H1 (cell line): Measurements from ENCODE around the gene THTPA. TPM values are rescaled to one million over a fixed set of nuclear protein-coding genes. Genes with fewer than 3 reads are reported as not detected.

Experiments used
- CTCF ChIA-PET: fragments of 300-600 bp; sonication (Branson Sonifier 250); formaldehyde crosslinking; loops from one replicate; lab custom pipeline; 2021; ENCODE audit not compliant: partially characterized antibody; lab: Charles Lee
- POLR2A ChIA-PET: fragments of 300-600 bp; sonication (Branson Sonifier 250); formaldehyde crosslinking; loops from one replicate; lab custom pipeline; 2021; ENCODE audit warnings: inconsistent platforms; ENCODE audit not compliant: partially characterized antibody; lab: Charles Lee
- DNase-seq, 2 experiments: peaks; one replicate each; pipeline versions ENCODE4 v3.0.0 to v3.0.0-alpha.2; 2010 to 2022; ENCODE audit warnings: low spot score in 2 of 2, low read depth in 1 of 2, mixed read lengths in 1 of 2
- FAIRE-seq: peaks from 2 replicates; lab custom pipeline; 2011; peaks lifted over from hg19 to GRCh38; lab: Jason Lieb, UNC
- H2AFZ ChIP-seq: 2 replicates; pipeline ENCODE4 v1.8.1; 2012; ENCODE audit warnings: low read length, inconsistent platforms
- H2AK5ac ChIP-seq: 2 replicates; pipeline ENCODE4 v1.6.1; 2013; ENCODE audit warnings: low read depth, low read length
- H2BK120ac ChIP-seq: replicated peaks from 2 replicates; pipeline ENCODE3; 2013; ENCODE audit warnings: low read depth, low read length, inconsistent platforms
- H2BK12ac ChIP-seq: 2 replicates; pipeline ENCODE4 v1.6.1; 2013; ENCODE audit warnings: low read depth, low read length
- H2BK15ac ChIP-seq: 2 replicates; pipeline ENCODE4 v1.6.1; 2013; ENCODE audit warnings: low read length
- H2BK20ac ChIP-seq: 2 replicates; pipeline ENCODE4 v1.6.1; 2013; ENCODE audit warnings: low read length
- H2BK5ac ChIP-seq: 2 replicates; pipeline ENCODE4 v1.6.1; 2013; ENCODE audit warnings: low read depth, low read length
- H3K14ac ChIP-seq: 2 replicates; pipeline ENCODE4 v1.6.1; 2013; ENCODE audit warnings: inconsistent platforms; ENCODE audit not compliant: insufficient read length
- H3K18ac ChIP-seq: 2 replicates; pipeline ENCODE4 v1.6.1; 2013; ENCODE audit warnings: low read length; ENCODE audit errors: extremely low read depth
- H3K23ac ChIP-seq: 2 replicates; pipeline ENCODE4 v1.6.1; 2013; ENCODE audit warnings: inconsistent platforms; ENCODE audit not compliant: insufficient read length
- H3K23me2 ChIP-seq: 2 replicates; pipeline ENCODE4 v1.6.1; 2013; ENCODE audit warnings: low read depth, low read length
- H3K27ac ChIP-seq: 2 replicates; pipeline ENCODE4 v1.6.1; 2011; ENCODE audit warnings: low read depth, low read length, inconsistent platforms
- H3K27me3 ChIP-seq, 4 experiments: replicated peaks in 1 of 4; 1 replicate in 1 of 4; 2 replicates in 3 of 4; pipeline versions ENCODE4 v1.6.1 to v1.8.1; 2011 to 2013; ENCODE audit warnings: low read length in 3 of 4, mild to moderate bottlenecking in 3 of 4, inconsistent platforms in 2 of 4, mixed read lengths in 2 of 4, moderate library complexity in 1 of 4; ENCODE audit not compliant: control insufficient read depth in 3 of 4, insufficient read depth in 3 of 4; ENCODE audit errors: extremely low read depth in 1 of 4
- H3K36me3 ChIP-seq, 4 experiments: 2 replicates each; pipeline versions ENCODE4 v1.6.1 to v1.8.1; 2011 to 2013; ENCODE audit warnings: mild to moderate bottlenecking in 4 of 4, low read length in 3 of 4, moderate library complexity in 2 of 4, control low read depth in 1 of 4, inconsistent platforms in 1 of 4; ENCODE audit not compliant: insufficient read depth in 4 of 4, control insufficient read depth in 2 of 4
- H3K4ac ChIP-seq: replicated peaks from 2 replicates; pipeline ENCODE3; 2013; ENCODE audit warnings: low read length, low read depth, mixed read lengths, inconsistent platforms; ENCODE audit not compliant: insufficient read length
- H3K4me1 ChIP-seq, 4 experiments: replicated peaks in 1 of 4; 1 replicate in 1 of 4; 2 replicates in 3 of 4; pipeline versions ENCODE4 v1.6.1 to v1.8.1; 2011 to 2013; ENCODE audit warnings: low read length in 3 of 4, inconsistent platforms in 2 of 4, mixed read lengths in 1 of 4; ENCODE audit not compliant: insufficient read depth in 4 of 4, control insufficient read depth in 3 of 4
- H3K4me2 ChIP-seq, 2 experiments: 2 replicates each; pipeline versions ENCODE4 v1.6.1 to v1.8.1; 2011 to 2013; ENCODE audit warnings: low read depth in 2 of 2, low read length in 2 of 2, control low read depth in 1 of 2, inconsistent platforms in 1 of 2, mild to moderate bottlenecking in 1 of 2; ENCODE audit not compliant: insufficient read depth in 1 of 2
- H3K4me3 ChIP-seq, 4 experiments: fragments of 200-600, 300-600 bp in 1 of 4; sonication (generic), shearing (Covaris generic), sonication (Bioruptor Twin) in 1 of 4; 2 replicates each; pipeline versions ENCODE4 v1.5.1 to v1.8.1; 2011 to 2016; ENCODE audit warnings: low read length in 4 of 4, low read depth in 3 of 4, control low read depth in 2 of 4, inconsistent platforms in 2 of 4, mild to moderate bottlenecking in 2 of 4, mixed read lengths in 1 of 4, moderate library complexity in 1 of 4; ENCODE audit not compliant: insufficient read depth in 2 of 4; ENCODE audit errors: extremely low read depth in 1 of 4
- H3K56ac ChIP-seq: replicated peaks from 2 replicates; pipeline ENCODE3; 2013; ENCODE audit warnings: low read depth, mild to moderate bottlenecking, mixed read lengths, low read length, inconsistent platforms; ENCODE audit not compliant: insufficient read length
- H3K79me1 ChIP-seq: 2 replicates; pipeline ENCODE4 v1.6.1; 2013; ENCODE audit warnings: low read depth, low read length, control low read depth
- H3K79me2 ChIP-seq, 2 experiments: 2 replicates each; pipeline versions ENCODE4 v1.6.1 to v1.8.1; 2012 to 2013; ENCODE audit warnings: low read length in 2 of 2, mild to moderate bottlenecking in 2 of 2, inconsistent platforms in 1 of 2; ENCODE audit not compliant: insufficient read depth in 2 of 2, control insufficient read depth in 1 of 2
- H3K9ac ChIP-seq, 4 experiments: replicated peaks in 1 of 4; 1 replicate in 1 of 4; 2 replicates in 3 of 4; pipeline versions ENCODE4 v1.6.1 to v1.8.1; 2011 to 2013; ENCODE audit warnings: low read depth in 3 of 4, low read length in 3 of 4, control low read depth in 2 of 4, mild to moderate bottlenecking in 2 of 4, moderate library complexity in 2 of 4, inconsistent platforms in 1 of 4; ENCODE audit errors: extremely low read depth in 1 of 4
- H3K9me3 ChIP-seq, 2 experiments: 2 replicates each; pipeline versions ENCODE4 v1.6.1 to v1.8.1; 2012 to 2013; ENCODE audit warnings: mild to moderate bottlenecking in 2 of 2, moderate library complexity in 2 of 2, control low read depth in 1 of 2, inconsistent platforms in 1 of 2, low read depth in 1 of 2, low read length in 1 of 2, mixed read lengths in 1 of 2; ENCODE audit not compliant: insufficient read depth in 2 of 2
- H4K20me1 ChIP-seq, 2 experiments: replicated peaks in 1 of 2; 2 replicates each; pipeline versions ENCODE3 to v1.8.1; 2011 to 2013; ENCODE audit warnings: inconsistent platforms in 2 of 2, low read length in 2 of 2, mild to moderate bottlenecking in 1 of 2; ENCODE audit not compliant: insufficient read depth in 2 of 2, control insufficient read depth in 1 of 2
- H4K5ac ChIP-seq: 2 replicates; pipeline ENCODE4 v1.6.1; 2013; ENCODE audit warnings: low read length, low read depth, mixed read lengths, inconsistent platforms; ENCODE audit not compliant: insufficient read length
- H4K8ac ChIP-seq: 2 replicates; pipeline ENCODE4 v1.8.0; 2013; ENCODE audit warnings: mild to moderate bottlenecking, moderate library complexity, low read length, inconsistent platforms; ENCODE audit not compliant: insufficient read depth; ENCODE audit errors: extremely low read depth
- H4K91ac ChIP-seq: replicated peaks from 2 replicates; pipeline ENCODE3; 2013; ENCODE audit warnings: low read length, mixed read lengths, inconsistent platforms; ENCODE audit not compliant: insufficient read length
- CEBPB ChIP-seq: IDR thresholded peaks from 2 replicates; pipeline ENCODE4 v1.6.1; 2012; ENCODE audit warnings: low read depth, low read length
- HDAC6 ChIP-seq: IDR thresholded peaks from one replicate; pipeline ENCODE4 v1.7.1; 2012; ENCODE audit warnings: low read depth, mild to moderate bottlenecking, inconsistent platforms, low read length, moderate library complexity
- KDM1A ChIP-seq: fragments of 200-600, 300-600 bp; sonication (generic); IDR thresholded peaks from 2 replicates; pipeline ENCODE4 v1.7.1; 2016; ENCODE audit warnings: mild to moderate bottlenecking, low read length, borderline replicate concordance
- NRF1 ChIP-seq: IDR thresholded peaks from 2 replicates; pipeline ENCODE4 v1.6.1; 2011; ENCODE audit warnings: mild to moderate bottlenecking, low read depth, low read length, improper control_type of control experiment
- PHF8 ChIP-seq: fragments of 200-600 bp; sonication (generic); conservative IDR thresholded peaks from 2 replicates; pipeline ENCODE4 v1.7.1; 2012; ENCODE audit warnings: low read depth, mild to moderate bottlenecking, inconsistent platforms, low read length, moderate library complexity
- SP1 ChIP-seq: IDR thresholded peaks from 2 replicates; pipeline ENCODE4 v1.6.1; 2011; ENCODE audit warnings: low read depth, low read length
- WGBS, 2 experiments: shearing (Covaris generic) in 1 of 2; methylation state at CpG; one replicate each; pipeline versions ENCODE4 v1.1.6 to v1.1.7; 2013 to 2015; ENCODE audit warnings: low lambda C conversion rate in 2 of 2, mixed read lengths in 2 of 2, inconsistent platforms in 1 of 2, low coverage in 1 of 2, missing lambda C conversion rate in 1 of 2; ENCODE audit not compliant: insufficient replicate concordance in 2 of 2, insufficient coverage in 1 of 2, insufficient read length in 1 of 2; ENCODE audit errors: extremely low coverage in 1 of 2, missing lambda C conversion rate in 1 of 2; 5-methylcytosine and 5-hydroxymethylcytosine counted together
- polyA plus RNA-seq, 7 experiments: library from polyadenylated mRNA; depleted of rRNA in 3 of 7; stranded (reverse) in 5 of 7; unstranded in 2 of 7; fragments of >200 nt in 5 of 7; fragments of 200-250 nt in 2 of 7; gene quantifications; 1 replicate in 5 of 7; 2 replicates in 1 of 7; 4 replicates in 1 of 7; pipeline versions ENCODE4 v1.2.1 to v1.2.3, GENCODE V29; 2011 to 2013; ENCODE audit warnings: missing spikeins in 2 of 7, mixed read lengths in 2 of 7
- total RNA-seq: library from RNA; stranded (reverse); fragmentation: NEBNext Ultra II Directional; extraction: Animal tissue kit (Norgen Biotek cat#: 25700); gene quantifications from 2 replicates; pipeline ENCODE4 v1.2.1, GENCODE V29; 2021
- TF ChIP-seq, protein P1 (sequence below): IDR thresholded peaks from 2 replicates; pipeline ENCODE4 v1.6.1; 2012; ENCODE audit warnings: inconsistent platforms
- TF ChIP-seq, protein P2 (sequence below): IDR thresholded peaks from 2 replicates; pipeline ENCODE4 v1.6.1; 2012; ENCODE audit warnings: low read length, inconsistent platforms
- TF ChIP-seq, protein P3 (sequence below): IDR thresholded peaks from 2 replicates; pipeline ENCODE4 v1.6.1; 2011; ENCODE audit warnings: low read length, improper control_type of control experiment

The THTPA gene
- total and polyA plus RNA-seq, 2 of the 8 experiments (the other 6 are each of a cell fraction or from before 2014, with no cell fraction given), result 16.6 to 19.0 TPM

DNA sequence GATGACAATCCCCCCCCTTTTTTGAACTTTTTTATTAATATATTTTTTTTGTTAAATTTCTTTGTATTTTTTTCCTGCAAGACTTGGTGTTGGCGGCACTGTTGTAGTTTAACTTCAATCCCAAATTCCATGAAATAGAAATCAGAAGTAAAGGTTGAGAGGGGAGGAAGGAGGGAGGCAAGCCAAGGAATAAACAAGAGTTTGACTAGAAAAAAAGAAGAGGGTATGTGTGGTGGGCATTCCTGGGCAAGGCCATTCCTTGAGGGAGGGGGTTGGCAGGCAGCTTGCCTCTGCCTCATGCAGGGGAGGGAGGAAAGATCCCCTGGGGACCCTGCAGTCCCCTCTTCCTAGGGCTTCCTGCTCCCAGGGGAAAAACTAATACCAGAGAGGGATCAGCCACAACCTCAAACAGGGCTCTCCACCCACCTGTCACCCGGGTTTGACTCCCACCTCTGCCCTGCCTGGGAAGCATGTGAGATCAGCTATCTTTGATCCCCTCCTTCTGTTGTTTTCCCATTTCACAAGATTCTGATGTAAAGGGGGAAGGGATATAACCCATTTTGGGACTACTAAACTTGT is 12.0 kb downstream of the THTPA start:
- Histone ChIP-seq H3K4me1 (peaks cover 8 to 21% (median 11%) of the 10 kb centered on the region in 4 experiments), H2BK15ac (no peak overlapping the region), H3K27ac (no peak overlapping the region), H4K8ac (no peak overlapping the region), H3K36me3 (peaks cover 4 to 8% (median 6%) of the 10 kb centered on the region in 4 experiments; a peak in 4 of 8 replicates), H2BK20ac (no peak overlapping the region), H3K14ac (no peak overlapping the region), H3K9me3 (no peaks in the 10 kb centered on the region), H3K79me1 (no peaks in the 10 kb centered on the region), H2BK12ac (no peak overlapping the region), H2BK5ac (no peak overlapping the region), H3K9ac (no peak overlapping the region), H3K27me3 (no peaks in the 10 kb centered on the region), H3K23me2 (peaks cover 7% of the 10 kb centered on the region; the same call in 1 of the 2 replicates), H4K5ac (no peak overlapping the region), H3K18ac (peak overlapping the region; percentile 6; the same call in 1 of the 2 replicates), H3K79me2 (no peaks in the 10 kb centered on the region), H4K20me1 (no peaks in the 10 kb centered on the region), H3K4me3 (peak overlapping the region; percentile 52 to 81 (median 67); a peak in 6 of 8 replicates), H4K91ac (no peak overlapping the region), H2BK120ac (no peak overlapping the region), H3K4me2 (peak overlapping the region; percentile 91 to 94; a peak in 3 of 4 replicates), H3K56ac (no peak overlapping the region), H2AFZ (no peak overlapping the region), H2AK5ac (no peak overlapping the region), H3K4ac (no peak overlapping the region), H3K23ac (no peak overlapping the region)
- 74% methylated on average over 2 of the region's 2 CpGs; no CpG with 5 or more reads in 1 of the 2 experiments for WGBS, 2 experiments
- POLR2A ChIA-PET, result interaction anchor here (0.6 to 52.7 kb wide), 12 partner anchors 10 to 246 kb away, joined by 3 to 1523 read pairs (median 6); partner anchors contain the start of genes NGDN, PABPN1, THTPA and ZFHX2
- DNase-seq, result no peak
- FAIRE-seq, result no peak
- CTCF ChIA-PET, result interaction anchor here (0.7 to 70.5 kb wide), 9 partner anchors 13 to 541 kb away, joined by 3 to 2092 read pairs (median 4); partner anchors contain the start of gene NGDN
- no peak for TF ChIP-seq SP1
- TF ChIP-seq, protein P1, sequence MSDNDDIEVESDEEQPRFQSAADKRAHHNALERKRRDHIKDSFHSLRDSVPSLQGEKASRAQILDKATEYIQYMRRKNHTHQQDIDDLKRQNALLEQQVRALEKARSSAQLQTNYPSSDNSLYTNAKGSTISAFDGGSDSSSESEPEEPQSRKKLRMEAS, result no peak
- TF ChIP-seq, protein P2, sequence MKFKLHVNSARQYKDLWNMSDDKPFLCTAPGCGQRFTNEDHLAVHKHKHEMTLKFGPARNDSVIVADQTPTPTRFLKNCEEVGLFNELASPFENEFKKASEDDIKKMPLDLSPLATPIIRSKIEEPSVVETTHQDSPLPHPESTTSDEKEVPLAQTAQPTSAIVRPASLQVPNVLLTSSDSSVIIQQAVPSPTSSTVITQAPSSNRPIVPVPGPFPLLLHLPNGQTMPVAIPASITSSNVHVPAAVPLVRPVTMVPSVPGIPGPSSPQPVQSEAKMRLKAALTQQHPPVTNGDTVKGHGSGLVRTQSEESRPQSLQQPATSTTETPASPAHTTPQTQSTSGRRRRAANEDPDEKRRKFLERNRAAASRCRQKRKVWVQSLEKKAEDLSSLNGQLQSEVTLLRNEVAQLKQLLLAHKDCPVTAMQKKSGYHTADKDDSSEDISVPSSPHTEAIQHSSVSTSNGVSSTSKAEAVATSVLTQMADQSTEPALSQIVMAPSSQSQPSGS, result no peak
- no peak for TF ChIP-seq PHF8
- no peak for TF ChIP-seq NRF1
- TF ChIP-seq CEBPB, result no peak
- TF ChIP-seq KDM1A, result no peak
- no peak for TF ChIP-seq HDAC6
- TF ChIP-seq, protein P3, sequence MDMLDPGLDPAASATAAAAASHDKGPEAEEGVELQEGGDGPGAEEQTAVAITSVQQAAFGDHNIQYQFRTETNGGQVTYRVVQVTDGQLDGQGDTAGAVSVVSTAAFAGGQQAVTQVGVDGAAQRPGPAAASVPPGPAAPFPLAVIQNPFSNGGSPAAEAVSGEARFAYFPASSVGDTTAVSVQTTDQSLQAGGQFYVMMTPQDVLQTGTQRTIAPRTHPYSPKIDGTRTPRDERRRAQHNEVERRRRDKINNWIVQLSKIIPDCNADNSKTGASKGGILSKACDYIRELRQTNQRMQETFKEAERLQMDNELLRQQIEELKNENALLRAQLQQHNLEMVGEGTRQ, result no peak
